Measurements from ENCODE around the gene IGF2BP2. TPM values are rescaled to one million over a fixed set of nuclear protein-coding genes. Genes with fewer than 3 reads are reported as not detected.
A peak's percentile ranks its signal among the peaks of the same experiment; 100 is the strongest.

The IGF2BP2 gene
- total RNA-seq, 4 donors from 2014 or later = 29.3 to 49.8 (median 41.8) TPM

GRCh38 chr3:185824051-185825005 lies 514 bp downstream of the IGF2BP2 start:
- H3K27me3 ChIP-seq = peaks cover 0 to 24% of the 10 kb centered on the region in 2 donors
- H3K27ac ChIP-seq = peak overlapping the region; percentile 83 to 96 (median 90)

GRCh38 chr3:185823078-185824044 lies 1.5 kb downstream of the IGF2BP2 start:
- peak overlapping the region; percentile 83 to 96 (median 90) for H3K27ac ChIP-seq
- 1% methylated on average over 52 to 61 of the region's 84 CpGs for WGBS, 2 donors
- peak in 1 of 2 donors; percentile 12 for DNase-seq (ENCODE audit: low spot score in 2 of 2)
- peaks cover 0 to 24% of the 10 kb centered on the region in 2 donors for H3K27me3 ChIP-seq
- H3K4me1 ChIP-seq = peaks cover 0 to 54% (median 11%) of the 10 kb centered on the region in 4 donors
- no peaks in the 10 kb centered on the region for H3K9me3 ChIP-seq
- H3K4me3 ChIP-seq = peak overlapping the region; percentile 67 to 81 (median 75)
- TF ChIP-seq POLR2A (IDR thresholded peaks at IDR 0.05) = no peak
- no peak for TF ChIP-seq EP300 (IDR thresholded peaks at IDR 0.05)
- TF ChIP-seq CTCF (IDR thresholded peaks at IDR 0.05) = no peak
- no peaks in the 10 kb centered on the region for H3K36me3 ChIP-seq

More at GRCh38 chr3:185824051-185825005, 514 bp downstream of the IGF2BP2 start:
- H3K4me1 ChIP-seq = peaks cover 0 to 46% (median 11%) of the 10 kb centered on the region in 4 donors
- WGBS, 2 donors = 1% methylated on average over 44 to 76 of the region's 89 CpGs
- TF ChIP-seq POLR2A (IDR thresholded peaks at IDR 0.05) (no peak), CTCF (IDR thresholded peaks at IDR 0.05) (no peak), EP300 (IDR thresholded peaks at IDR 0.05) (peak in 1 of 2 donors; percentile 56)
- H3K4me3 ChIP-seq = peak overlapping the region; percentile 67 to 81 (median 75)
- no peaks in the 10 kb centered on the region for H3K9me3 ChIP-seq
- H3K36me3 ChIP-seq = no peaks in the 10 kb centered on the region
- DNase-seq (ENCODE audit: low spot score in 2 of 2) = peak; percentile 17 to 19

- Histone ChIP-seq H3K36me3 (no peaks in the 10 kb centered on the region), H3K4me1 (peaks cover 0 to 54% (median 11%) of the 10 kb centered on the region in 4 donors), H3K27me3 (peaks cover 0 to 21% of the 10 kb centered on the region in 2 donors), H3K9me3 (no peaks in the 10 kb centered on the region), H3K4me3 (peak overlapping the region; percentile 67 to 81 (median 75)), H3K27ac (peak overlapping the region; percentile 83 to 96 (median 90))
- no peak for DNase-seq (ENCODE audit: low spot score in 2 of 2)
- TF ChIP-seq EP300 (IDR thresholded peaks at IDR 0.05) (peak in 1 of 2 donors; percentile 6), POLR2A (IDR thresholded peaks at IDR 0.05) (no peak)
- 18 to 20% methylated on average over 9 of the region's 9 CpGs for WGBS, 2 donors
Measured at GRCh38 chr3:185822221-185823000, 2.4 kb downstream of the IGF2BP2 start.

- Histone ChIP-seq H3K9me3 (no peaks in the 10 kb centered on the region), H3K36me3 (no peaks in the 10 kb centered on the region), H3K27ac (peak overlapping the region in 2 of 4 donors; percentile 10 to 96), H3K27me3 (peaks cover 0 to 14% of the 10 kb centered on the region in 2 donors), H3K4me1 (peaks cover 0 to 52% (median 11%) of the 10 kb centered on the region in 4 donors), H3K4me3 (no peak overlapping the region)
- 55 to 58% methylated on average over 6 of the region's 6 CpGs for WGBS, 2 donors
- TF ChIP-seq EP300 (IDR thresholded peaks at IDR 0.05) (no peak), CTCF (IDR thresholded peaks at IDR 0.05) (no peak), POLR2A (IDR thresholded peaks at IDR 0.05) (no peak)
- DNase-seq (ENCODE audit: low spot score in 2 of 2) = no peak
Measured at GRCh38 chr3:185820973-185821758, 3.7 kb downstream of the IGF2BP2 start.
